Right lobe of liver (tissue), 6 donors: ENCODE data around the gene RNPEPL1. TPM values are rescaled to one million over a fixed set of nuclear protein-coding genes. Genes with fewer than 3 reads are reported as not detected.

Experiments used
- ATAC-seq, 4 donors: fragments of 200-7000 bp; cut with Tn5 transposase; one replicate each; pipeline ENCODE4 v1.9.1; 2020; ENCODE audit warnings: mild to moderate bottlenecking in 4 of 4, moderate library complexity in 4 of 4
- DNase-seq, 3 donors: peaks; one replicate each; pipeline ENCODE4 v3.0.0-alpha.2; 2020
- H3K27ac ChIP-seq, 3 donors: fragments of 200-600 bp; one replicate each; pipeline ENCODE4 v1.8.0; 2022
- H3K27me3 ChIP-seq, 2 donors: fragments of 200-600 bp; one replicate each; pipeline ENCODE4 v1.8.0; 2022
- H3K36me3 ChIP-seq, 4 donors: fragments of 200-600 bp; sonication (generic) in 1 of 4; one replicate each; pipeline versions ENCODE4 v1.5.1 to v1.8.0; 2017 to 2022; ENCODE audit warnings: control low read depth in 1 of 4
- H3K4me1 ChIP-seq, 4 donors: fragments of 200-600 bp; sonication (generic) in 1 of 4; one replicate each; pipeline versions ENCODE4 v1.5.1 to v1.8.0; 2017 to 2022; ENCODE audit warnings: control low read depth in 1 of 4
- H3K4me3 ChIP-seq, 3 donors: fragments of 200-600 bp; one replicate each; pipeline ENCODE4 v1.8.0; 2022
- H3K9me3 ChIP-seq, 4 donors: fragments of 200-600 bp; sonication (generic) in 1 of 4; one replicate each; pipeline versions ENCODE4 v1.5.1 to v1.8.0; 2017 to 2022; ENCODE audit warnings: control low read depth in 1 of 4
- POLR2A ChIP-seq: fragments of 450-650 bp; IDR thresholded peaks from one replicate; pipeline ENCODE4 v1.6.1; 2017; ENCODE audit warnings: antibody characterized with exemption, mild to moderate bottlenecking
- WGBS: methylation state at CpG from one replicate; pipeline ENCODE4 v1.1.6; 2018; ENCODE audit warnings: low coverage, low lambda C conversion rate; ENCODE audit not compliant: insufficient coverage; ENCODE audit errors: missing lambda C conversion rate; 5-methylcytosine and 5-hydroxymethylcytosine counted together
- intact Hi-C, 2 donors: fragments of 100-400 bp; cut with DNase I; formaldehyde crosslinking; loops; one replicate each; pipeline versions ENCODE4 v1.11.2 to v1.14.1; 2022
- total RNA-seq, 6 experiments: library from RNA; depleted of rRNA in 2 of 6; stranded (reverse); fragments of >200 nt in 2 of 6; fragmentation: NEBNext Ultra II Directional in 3 of 6; extraction: Animal tissue kit (Norgen Biotek cat#: 25700) in 3 of 6; gene quantifications; one replicate each; pipeline versions ENCODE4 v1.1.0 to v1.2.4, GENCODE V29; 2016 to 2023
- TF ChIP-seq, protein P1 (sequence below), 4 donors: fragments of 200-600 bp in 3 of 4; fragments of 450-650 bp in 1 of 4; IDR thresholded peaks; one replicate each; pipeline versions ENCODE4 v1.5.1 to v1.8.0; 2016 to 2022; ENCODE audit warnings: antibody characterized with exemption in 4 of 4, mild to moderate bottlenecking in 2 of 4
- donor health status: DM: no; HTN: yes; CAD: no.
- donor health status: DM: no; HTN: no; CAD: no.
- donor health status: DM: no; HTN: no; CAD: no.
- donor health status: DM: no; HTN: yes; CAD: no.
- donor health status: DM: no; HTN: yes; CAD: no.

The RNPEPL1 gene
- total RNA-seq, 6 experiments from 2014 or later = 24.7 to 105 (median 31.0) TPM

DNA sequence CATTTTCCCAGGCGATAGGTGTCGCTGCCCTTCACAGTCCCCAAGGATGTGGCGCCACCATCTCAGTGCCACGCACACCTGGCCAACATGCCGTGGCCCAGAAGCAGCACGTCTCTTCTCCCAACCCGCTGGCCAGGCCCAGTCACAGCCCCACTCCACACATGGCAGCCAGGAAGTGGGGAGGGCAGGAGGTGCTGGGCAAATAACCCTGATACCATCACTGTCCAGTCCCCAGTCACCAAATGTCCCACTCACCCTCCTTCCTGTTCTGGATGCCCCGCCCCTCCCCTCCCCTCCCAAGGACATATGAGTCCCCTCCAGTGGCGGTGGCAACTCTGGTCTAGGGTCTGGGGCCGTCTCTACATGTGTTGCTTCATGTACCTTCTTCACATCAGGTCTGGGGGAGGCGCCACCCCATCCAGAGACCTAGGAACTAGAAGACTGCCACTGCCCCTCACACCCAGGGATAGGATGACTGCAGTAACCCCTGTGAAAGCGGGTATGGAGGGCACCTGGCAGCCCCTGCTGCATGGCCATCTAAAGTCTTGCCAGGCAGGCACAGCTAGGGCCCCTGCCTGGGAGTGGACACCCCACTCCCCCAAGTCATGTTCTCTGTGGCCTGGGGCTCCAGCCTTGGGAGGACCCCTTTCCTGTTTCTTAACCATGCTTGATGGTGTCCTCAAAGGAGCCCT is 10.9 kb downstream of the RNPEPL1 start:
- WGBS = 78% methylated on average over 4 of the region's 12 CpGs
- H3K4me1 ChIP-seq = peaks cover 0 to 25% (median 11%) of the 10 kb centered on the region in 4 donors

DNA sequence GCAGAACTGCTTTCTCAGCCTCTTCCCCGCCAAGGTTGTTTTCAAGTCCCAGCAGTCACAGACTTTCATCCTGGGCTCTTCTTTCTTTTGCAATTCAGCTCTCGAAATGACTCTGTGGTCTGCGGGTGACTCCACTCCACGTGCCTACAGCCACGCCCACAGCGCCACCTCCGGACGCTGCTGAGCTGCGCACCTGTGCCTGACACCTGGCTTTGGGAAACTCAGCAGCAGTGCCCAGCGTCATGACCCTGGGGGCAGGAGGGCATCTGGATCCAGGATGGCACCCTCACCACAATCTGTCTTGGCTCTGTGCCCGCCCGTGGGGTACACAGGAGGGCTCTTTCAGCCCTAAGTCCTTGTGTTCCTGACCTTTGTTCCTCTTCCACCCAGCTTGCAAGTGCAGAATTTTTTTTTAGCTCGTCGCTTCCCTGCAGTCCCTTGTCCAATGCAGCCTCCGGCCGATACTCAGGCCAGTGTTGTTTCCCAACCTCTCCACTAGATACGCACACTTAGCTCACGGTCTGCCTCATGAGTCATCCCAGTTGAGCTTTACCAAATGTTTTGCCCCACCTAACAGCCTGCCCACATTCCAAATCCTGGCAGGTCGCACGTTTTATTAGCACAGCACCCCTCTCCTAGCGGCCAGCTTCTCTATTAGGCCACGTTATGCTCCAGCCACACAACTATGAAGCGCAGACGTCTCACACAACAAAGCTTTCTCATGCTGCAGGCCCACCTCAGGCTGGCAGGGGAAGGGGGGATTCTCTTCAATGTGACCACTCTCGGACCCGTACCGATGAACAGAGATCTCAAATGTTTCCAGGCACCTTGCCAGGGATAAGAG is 11.7 kb downstream of the RNPEPL1 start:
- Histone ChIP-seq H3K27me3 (no peaks in the 10 kb centered on the region), H3K4me1 (peaks cover 0 to 29% (median 14%) of the 10 kb centered on the region in 4 donors), H3K36me3 (peaks cover 0 to 24% (median 3%) of the 10 kb centered on the region in 4 donors), H3K4me3 (no peak overlapping the region), H3K9me3 (no peaks in the 10 kb centered on the region), H3K27ac (peak overlapping the region; percentile 74 to 77 (median 77))
- ATAC-seq (peak; percentile 78 to 90 (median 84)), DNase-seq (peak; percentile 81 to 91 (median 87))
- intact Hi-C loops = no loop called here
- TF ChIP-seq, protein P1, sequence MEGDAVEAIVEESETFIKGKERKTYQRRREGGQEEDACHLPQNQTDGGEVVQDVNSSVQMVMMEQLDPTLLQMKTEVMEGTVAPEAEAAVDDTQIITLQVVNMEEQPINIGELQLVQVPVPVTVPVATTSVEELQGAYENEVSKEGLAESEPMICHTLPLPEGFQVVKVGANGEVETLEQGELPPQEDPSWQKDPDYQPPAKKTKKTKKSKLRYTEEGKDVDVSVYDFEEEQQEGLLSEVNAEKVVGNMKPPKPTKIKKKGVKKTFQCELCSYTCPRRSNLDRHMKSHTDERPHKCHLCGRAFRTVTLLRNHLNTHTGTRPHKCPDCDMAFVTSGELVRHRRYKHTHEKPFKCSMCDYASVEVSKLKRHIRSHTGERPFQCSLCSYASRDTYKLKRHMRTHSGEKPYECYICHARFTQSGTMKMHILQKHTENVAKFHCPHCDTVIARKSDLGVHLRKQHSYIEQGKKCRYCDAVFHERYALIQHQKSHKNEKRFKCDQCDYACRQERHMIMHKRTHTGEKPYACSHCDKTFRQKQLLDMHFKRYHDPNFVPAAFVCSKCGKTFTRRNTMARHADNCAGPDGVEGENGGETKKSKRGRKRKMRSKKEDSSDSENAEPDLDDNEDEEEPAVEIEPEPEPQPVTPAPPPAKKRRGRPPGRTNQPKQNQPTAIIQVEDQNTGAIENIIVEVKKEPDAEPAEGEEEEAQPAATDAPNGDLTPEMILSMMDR (IDR thresholded peaks at IDR 0.05) = peak; percentile 34 to 57 (median 48)
- peak; percentile 18 for TF ChIP-seq POLR2A
- WGBS = 35% methylated on average over 25 of the region's 27 CpGs

More for the DNA sequence above, 10.9 kb downstream of the RNPEPL1 start:
- TF ChIP-seq, protein P1 (IDR thresholded peaks at IDR 0.05) = no peak
- no peak for TF ChIP-seq POLR2A
- Histone ChIP-seq H3K36me3 (peaks cover 0 to 29% (median 3%) of the 10 kb centered on the region in 4 donors), H3K4me3 (no peak overlapping the region), H3K9me3 (no peaks in the 10 kb centered on the region), H3K27ac (peak overlapping the region; percentile 74 to 77 (median 77)), H3K27me3 (no peaks in the 10 kb centered on the region)
- ATAC-seq = no peak
- intact Hi-C loops = no loop called here
- DNase-seq = no peak

DNA sequence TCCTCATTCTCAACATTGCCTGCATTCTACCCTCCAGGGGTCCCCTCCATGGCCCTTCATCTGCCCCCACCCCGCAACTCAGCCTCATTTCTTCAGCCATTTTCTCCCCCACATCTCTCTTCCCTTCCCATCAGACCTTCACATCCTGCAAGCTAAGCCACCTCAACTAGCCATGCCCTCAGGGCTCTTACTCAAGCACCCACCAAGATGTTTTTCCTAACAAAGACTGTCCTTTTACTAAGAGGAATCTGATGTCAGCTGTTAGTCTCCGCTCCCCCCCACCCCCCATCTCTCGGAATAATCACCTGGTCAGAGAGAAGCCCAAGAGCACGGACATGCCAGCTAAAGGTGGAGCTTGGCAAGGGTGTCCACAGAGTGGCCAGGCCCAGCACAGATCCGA is 13.5 kb downstream of the RNPEPL1 start:
- Histone ChIP-seq H3K9me3 (no peaks in the 10 kb centered on the region), H3K4me1 (peaks cover 0 to 35% (median 17%) of the 10 kb centered on the region in 4 donors), H3K27me3 (no peaks in the 10 kb centered on the region), H3K27ac (no peak overlapping the region), H3K4me3 (no peak overlapping the region), H3K36me3 (peaks cover 0 to 12% (median 0%) of the 10 kb centered on the region in 4 donors)
- intact Hi-C loops = no loop called here
- TF ChIP-seq, protein P1 (IDR thresholded peaks at IDR 0.05) = no peak
- no peak for TF ChIP-seq POLR2A
- 87% methylated on average over 5 of the region's 5 CpGs for WGBS
- DNase-seq = no peak
- ATAC-seq = no peak

DNA sequence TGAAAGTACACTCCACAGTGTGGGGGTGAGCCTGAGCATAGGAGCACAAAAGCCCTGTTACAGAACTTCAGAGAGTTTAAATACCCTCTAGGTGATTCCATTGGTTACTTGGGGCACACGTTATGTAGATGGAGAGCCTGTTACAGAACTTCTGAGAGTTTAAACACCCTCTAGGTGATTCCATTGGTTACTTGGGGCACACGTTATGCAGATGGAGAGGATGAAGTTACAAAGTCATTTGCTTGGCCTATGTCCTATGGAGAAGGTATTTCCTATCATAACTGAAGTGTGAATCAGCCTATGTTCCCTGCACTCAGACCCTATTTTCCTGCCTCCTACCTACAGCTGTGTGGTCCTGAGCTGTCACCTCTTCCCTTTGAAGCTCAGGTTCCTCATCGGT is 14.5 kb downstream of the RNPEPL1 start:
- peaks cover 0 to 4% (median 0%) of the 10 kb centered on the region in 4 donors for H3K36me3 ChIP-seq
- no peaks in the 10 kb centered on the region for H3K27me3 ChIP-seq
- DNase-seq (no peak), ATAC-seq (no peak)
- no peaks in the 10 kb centered on the region for H3K9me3 ChIP-seq
- peaks cover 0 to 42% (median 20%) of the 10 kb centered on the region in 4 donors for H3K4me1 ChIP-seq
- intact Hi-C loops = no loop called here
- WGBS = no CpG with 5 or more reads among the region's 3 CpGs
- H3K4me3 ChIP-seq = no peak overlapping the region
- no peak overlapping the region for H3K27ac ChIP-seq
- TF ChIP-seq, protein P1 (IDR thresholded peaks at IDR 0.05) = no peak
- TF ChIP-seq POLR2A = no peak
